HCT116 (cell line): ENCODE data around the gene WDR62.

Source experiments
- EZH2 ChIP-seq: fragments of 200-600 bp; sonication (generic); IDR thresholded peaks from 2 replicates; pipeline ENCODE4 v1.6.1; 2017; ENCODE audit warnings: antibody characterized with exemption, mixed run types
- FOSL1 ChIP-seq: IDR thresholded peaks from 2 replicates; pipeline ENCODE4 v1.6.1; 2012; ENCODE audit warnings: low read depth
- POLR2A ChIP-seq: IDR thresholded peaks from 2 replicates; pipeline ENCODE4 v1.7.0; 2011; ENCODE audit warnings: borderline replicate concordance; ENCODE audit not compliant: insufficient read depth, insufficient read length; ENCODE audit errors: extremely low read depth
- RAD21 ChIP-seq: IDR thresholded peaks from 2 replicates; pipeline ENCODE4 v1.6.1; 2012; ENCODE audit warnings: low read depth, mild to moderate bottlenecking
- TF ChIP-seq, protein P1 (sequence below), 3 experiments: fragments of 200-600 bp in 1 of 3; sonication (generic) in 1 of 3; IDR thresholded peaks in 2 of 3; conservative IDR thresholded peaks in 1 of 3; 2 replicates each; pipeline ENCODE4 v1.5.1; 2012 to 2017; ENCODE audit warnings: low read depth in 2 of 3, low read length in 2 of 3, antibody characterized with exemption in 1 of 3, borderline replicate concordance in 1 of 3, control low read depth in 1 of 3, mild to moderate bottlenecking in 1 of 3, mixed read lengths in 1 of 3, mixed run types in 1 of 3, moderate library complexity in 1 of 3; ENCODE audit not compliant: insufficient read depth in 1 of 3
- TF ChIP-seq, protein P2 (sequence below): IDR thresholded peaks from 2 replicates; pipeline ENCODE4 v1.6.1; 2012

DNA sequence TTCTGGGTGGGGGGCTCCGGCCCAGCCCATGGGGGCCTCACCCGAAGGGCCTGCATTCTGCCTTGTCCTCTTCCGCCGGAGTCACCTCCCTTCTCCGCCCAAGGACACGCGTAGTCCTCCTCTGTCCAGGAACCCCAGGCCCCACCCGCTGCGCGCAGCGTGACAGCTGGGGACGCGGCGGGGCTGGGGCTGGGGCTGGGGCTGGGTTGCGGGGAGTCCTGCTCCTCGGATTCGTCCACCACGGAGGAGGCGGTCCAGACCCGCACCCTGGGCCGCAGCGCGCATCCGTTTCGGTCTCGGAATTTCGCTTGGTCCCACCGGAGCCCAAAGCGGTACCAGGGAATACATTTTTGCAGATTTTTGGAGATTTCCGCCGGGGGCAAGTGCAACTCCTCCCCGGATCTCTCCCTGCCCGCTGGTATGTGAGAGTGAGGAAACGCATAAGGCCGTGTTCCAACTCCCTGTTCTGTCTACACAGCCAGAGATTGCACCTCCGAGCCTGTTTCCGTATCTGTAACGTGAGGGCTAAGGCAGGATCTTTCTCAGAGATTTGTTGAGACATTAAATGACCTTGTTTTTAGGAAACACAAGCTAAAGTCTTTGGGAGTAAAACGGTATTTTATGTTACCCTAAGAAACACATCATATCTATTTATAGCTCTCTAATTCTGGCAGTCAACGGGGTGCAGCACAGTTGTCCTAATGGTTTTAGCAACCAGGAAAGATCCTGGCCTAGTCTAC is 97.8 kb downstream of the WDR62 start, which contains the start of gene COX7A1:
- TF ChIP-seq, protein P1, sequence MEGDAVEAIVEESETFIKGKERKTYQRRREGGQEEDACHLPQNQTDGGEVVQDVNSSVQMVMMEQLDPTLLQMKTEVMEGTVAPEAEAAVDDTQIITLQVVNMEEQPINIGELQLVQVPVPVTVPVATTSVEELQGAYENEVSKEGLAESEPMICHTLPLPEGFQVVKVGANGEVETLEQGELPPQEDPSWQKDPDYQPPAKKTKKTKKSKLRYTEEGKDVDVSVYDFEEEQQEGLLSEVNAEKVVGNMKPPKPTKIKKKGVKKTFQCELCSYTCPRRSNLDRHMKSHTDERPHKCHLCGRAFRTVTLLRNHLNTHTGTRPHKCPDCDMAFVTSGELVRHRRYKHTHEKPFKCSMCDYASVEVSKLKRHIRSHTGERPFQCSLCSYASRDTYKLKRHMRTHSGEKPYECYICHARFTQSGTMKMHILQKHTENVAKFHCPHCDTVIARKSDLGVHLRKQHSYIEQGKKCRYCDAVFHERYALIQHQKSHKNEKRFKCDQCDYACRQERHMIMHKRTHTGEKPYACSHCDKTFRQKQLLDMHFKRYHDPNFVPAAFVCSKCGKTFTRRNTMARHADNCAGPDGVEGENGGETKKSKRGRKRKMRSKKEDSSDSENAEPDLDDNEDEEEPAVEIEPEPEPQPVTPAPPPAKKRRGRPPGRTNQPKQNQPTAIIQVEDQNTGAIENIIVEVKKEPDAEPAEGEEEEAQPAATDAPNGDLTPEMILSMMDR (IDR thresholded peaks at IDR 0.05 in 2 of 3, conservative IDR thresholded peaks at IDR 0.05 in 1 of 3; ENCODE audit: borderline replicate concordance in 1 of 3, insufficient read depth in 1 of 3, low read depth in 2 of 3, low read length in 2 of 3) = no peak
- TF ChIP-seq POLR2A (no peak), EZH2 (no peak), FOSL1 (no peak), RAD21 (no peak)
- TF ChIP-seq, protein P2, sequence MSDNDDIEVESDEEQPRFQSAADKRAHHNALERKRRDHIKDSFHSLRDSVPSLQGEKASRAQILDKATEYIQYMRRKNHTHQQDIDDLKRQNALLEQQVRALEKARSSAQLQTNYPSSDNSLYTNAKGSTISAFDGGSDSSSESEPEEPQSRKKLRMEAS = no peak
